Endothelial cell of umbilical vein (primary cell): Measurements from ENCODE around the gene ZFR2. TPM values are rescaled to one million over a fixed set of nuclear protein-coding genes. Genes with fewer than 3 reads are reported as not detected.

Experiments
- BruUV-seq: library from RNA; stranded (reverse); fragments of 400-500 nt; replicated peaks from 2 replicates; lab custom pipeline; 2021; lab: Mats Ljungman, UMichigan
- CTCF ChIA-PET: fragments of 300-600, 350-600 bp; sonication (Branson Sonifier 250); formaldehyde crosslinking; loops from one replicate; lab custom pipeline; 2021; ENCODE audit warnings: antibody characterized with exemption, inconsistent platforms; lab: Charles Lee
- POLR2A ChIA-PET: fragments of 300-600, 350-600 bp; sonication (Branson Sonifier 250); formaldehyde crosslinking; loops from one replicate; lab custom pipeline; 2021; ENCODE audit warnings: antibody characterized with exemption, inconsistent platforms; lab: Charles Lee
- DNase-seq: peaks from one replicate; pipeline ENCODE4 v3.0.0-alpha.2; 2011; ENCODE audit warnings: low read depth, low spot score
- FAIRE-seq: peaks from 2 replicates; lab custom pipeline; 2011; peaks lifted over from hg19 to GRCh38; lab: Jason Lieb, UNC
- H2AFZ ChIP-seq: 2 replicates; pipeline ENCODE4 v1.6.0; 2012; ENCODE audit warnings: low read depth, low read length, control low read depth, inconsistent platforms
- H3K27ac ChIP-seq: 2 replicates; pipeline ENCODE4 v1.5.1; 2011; ENCODE audit warnings: low read depth, mild to moderate bottlenecking, control low read depth, low read length, moderate library complexity; ENCODE audit not compliant: insufficient read depth
- H3K27me3 ChIP-seq, 2 experiments: 2 replicates each; pipeline versions ENCODE4 v1.6.0 to v1.6.1; 2011; ENCODE audit warnings: low read length in 2 of 2, mixed read lengths in 1 of 2; ENCODE audit not compliant: control insufficient read depth in 2 of 2, insufficient read depth in 2 of 2
- H3K36me3 ChIP-seq, 2 experiments: 2 replicates in 1 of 2; 3 replicates in 1 of 2; pipeline ENCODE4 v1.5.1; 2011; ENCODE audit warnings: low read length in 2 of 2, mild to moderate bottlenecking in 1 of 2, moderate library complexity in 1 of 2; ENCODE audit not compliant: control insufficient read depth in 2 of 2, insufficient read depth in 2 of 2; ENCODE audit errors: extremely low read depth in 1 of 2
- H3K4me1 ChIP-seq: 3 replicates; pipeline ENCODE4 v1.5.1; 2011; ENCODE audit warnings: mild to moderate bottlenecking, low read length; ENCODE audit not compliant: control insufficient read depth, insufficient read depth; ENCODE audit errors: extremely low read depth
- H3K4me2 ChIP-seq: 2 replicates; pipeline ENCODE4 v1.6.1; 2011; ENCODE audit warnings: low read length, control low read depth, mixed read lengths; ENCODE audit not compliant: insufficient read depth
- H3K4me3 ChIP-seq, 3 experiments: fragments of 200-600 bp in 1 of 3; sonication (generic), shearing (Covaris generic) in 1 of 3; replicated peaks in 1 of 3; 2 replicates each; pipeline ENCODE4 v1.5.1; 2011 to 2016; ENCODE audit warnings: control low read depth in 3 of 3, low read length in 3 of 3, mild to moderate bottlenecking in 2 of 3, inconsistent platforms in 1 of 3, low read depth in 1 of 3, moderate library complexity in 1 of 3; ENCODE audit not compliant: insufficient read depth in 1 of 3
- H3K79me2 ChIP-seq: 2 replicates; pipeline ENCODE4 v1.6.0; 2012; ENCODE audit warnings: low read length, inconsistent platforms; ENCODE audit not compliant: control insufficient read depth, insufficient read depth
- H3K9ac ChIP-seq: replicated peaks from 2 replicates; pipeline ENCODE3; 2011; ENCODE audit warnings: low read length, control low read depth; ENCODE audit not compliant: insufficient read depth; ENCODE audit errors: extremely low read depth
- H3K9me1 ChIP-seq: replicated peaks from 3 replicates; pipeline ENCODE4 v1.6.0; 2011; ENCODE audit warnings: mild to moderate bottlenecking, low read length; ENCODE audit not compliant: control insufficient read depth, insufficient read depth; ENCODE audit errors: extremely low read depth
- H3K9me3 ChIP-seq: replicated peaks from 2 replicates; pipeline ENCODE4 v1.5.1; 2012; ENCODE audit warnings: low read length, inconsistent platforms; ENCODE audit not compliant: control insufficient read depth, insufficient read depth
- H4K20me1 ChIP-seq: replicated peaks from 2 replicates; pipeline ENCODE3; 2011; ENCODE audit warnings: mild to moderate bottlenecking, low read length; ENCODE audit not compliant: control insufficient read depth, insufficient read depth; ENCODE audit errors: extremely low read depth
- CTCF ChIP-seq, 2 donors: IDR thresholded peaks; 1 replicate in 1 of 2; 2 replicates in 1 of 2; pipeline ENCODE4 v1.5.1; 2011; ENCODE audit warnings: low read length in 2 of 2, mild to moderate bottlenecking in 2 of 2, moderate library complexity in 2 of 2, control low read depth in 1 of 2, inconsistent platforms in 1 of 2, low read depth in 1 of 2; ENCODE audit not compliant: insufficient read depth in 1 of 2; ENCODE audit errors: extremely low read depth in 1 of 2
- EZH2 ChIP-seq: IDR thresholded peaks from 2 replicates; pipeline ENCODE4 v1.6.1; 2012; ENCODE audit warnings: borderline replicate concordance, low read depth, mild to moderate bottlenecking, moderate library complexity, low read length, inconsistent platforms; ENCODE audit not compliant: severe bottlenecking
- FOS ChIP-seq: IDR thresholded peaks from 2 replicates; pipeline ENCODE4 v1.6.1; 2011; ENCODE audit warnings: mild to moderate bottlenecking, low read length, moderate library complexity, borderline replicate concordance; ENCODE audit not compliant: insufficient read depth
- GATA2 ChIP-seq: IDR thresholded peaks from 2 replicates; pipeline ENCODE4 v1.7.0; 2011; ENCODE audit warnings: low read depth, mild to moderate bottlenecking, moderate library complexity, mixed read lengths, low read length; ENCODE audit not compliant: insufficient read length, insufficient read depth
- JUN ChIP-seq: IDR thresholded peaks from 2 replicates; pipeline ENCODE4 v1.6.1; 2011; ENCODE audit warnings: borderline replicate concordance, low read depth; ENCODE audit not compliant: insufficient read length, insufficient read depth
- MAX ChIP-seq: IDR thresholded peaks from 2 replicates; pipeline ENCODE4 v1.6.1; 2011; ENCODE audit not compliant: insufficient read depth, insufficient read length
- MYC ChIP-seq: IDR thresholded peaks from one replicate; pipeline ENCODE4 v1.6.1; 2011; ENCODE audit warnings: mild to moderate bottlenecking, low read depth, low read length
- POLR2A ChIP-seq: IDR thresholded peaks from 2 replicates; pipeline ENCODE4 v1.6.1; 2012; ENCODE audit warnings: low read depth, mild to moderate bottlenecking, control low read depth, low read length
- POLR2AphosphoS5 ChIP-seq: IDR thresholded peaks from 2 replicates; pipeline ENCODE4 v1.6.1; 2012; ENCODE audit warnings: low read depth, mild to moderate bottlenecking, control low read depth, low read length, moderate library complexity; ENCODE audit not compliant: insufficient read depth
- dilution Hi-C: fragments of 300-500 bp; cut with MboI; formaldehyde crosslinking; loops from one replicate; pipeline ENCODE4 v1.15.0; 2019; ENCODE audit warnings: low sequenced_read_pairs; ENCODE audit not compliant: extremely low pct_ligation_motif_present
- intact Hi-C: fragments of 100-400 bp; cut with micrococcal nuclease; formaldehyde crosslinking; loops from one replicate; pipeline ENCODE4 v1.10.0; 2022
- polyA plus RNA-seq, 4 experiments: library from polyadenylated mRNA; depleted of rRNA in 3 of 4; stranded (reverse) in 3 of 4; unstranded in 1 of 4; fragments of >200 nt; gene quantifications; 2 replicates each; pipeline versions ENCODE4 v1.2.1 to v1.2.3, GENCODE V29; 2011 to 2012; ENCODE audit warnings: missing spikeins in 1 of 4
- total RNA-seq: library from RNA; stranded (reverse); gene quantifications from 2 replicates; pipeline ENCODE4 v1.2.3, GENCODE V29; 2021

Gene ZFR2
- total and polyA plus RNA-seq, 2 donors (not counting 3 experiments of a cell fraction or from before 2014, with no cell fraction given) = not detected

DNA sequence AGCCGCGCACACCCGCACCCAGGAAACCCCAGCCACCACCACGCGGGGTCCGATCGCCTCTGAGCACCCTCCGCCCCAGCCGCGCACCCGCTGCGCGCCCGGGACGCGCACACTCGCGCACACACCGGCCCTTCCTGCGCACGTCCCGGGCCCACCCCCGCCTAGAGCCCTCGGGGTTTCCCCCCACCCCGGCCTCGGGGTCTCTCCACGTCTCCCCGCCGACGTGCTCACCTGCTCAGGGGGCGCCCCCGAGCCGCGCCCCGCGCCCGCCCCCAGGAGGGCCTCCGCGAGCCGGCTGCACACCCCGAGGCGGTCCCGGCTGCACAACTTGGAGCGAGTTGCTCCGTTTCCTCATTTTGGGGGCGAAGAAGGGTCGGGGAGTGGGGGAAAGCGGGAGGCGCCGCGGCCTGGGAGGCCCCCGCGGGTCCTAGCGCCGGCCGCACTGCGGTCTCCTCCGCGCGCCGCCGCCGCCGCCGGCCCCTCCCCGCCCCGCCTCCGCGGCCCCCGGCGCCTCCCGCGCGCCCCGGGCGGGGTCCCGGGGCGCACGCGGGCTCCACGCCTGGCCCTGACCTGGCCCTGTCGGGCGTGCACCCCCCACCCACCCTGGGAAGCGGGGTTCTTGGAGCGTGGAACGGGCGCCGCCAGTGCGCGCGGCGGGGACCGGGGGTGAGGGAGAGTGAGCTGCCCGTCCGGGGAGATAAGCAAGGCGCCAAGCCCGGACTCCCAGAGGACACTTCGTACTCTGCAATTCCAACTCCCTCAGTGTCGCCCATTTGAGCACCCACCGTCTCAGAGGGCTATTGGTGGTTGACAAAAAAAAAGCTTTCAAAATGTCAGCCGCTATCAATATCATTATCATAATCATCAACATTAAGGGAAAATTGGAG lies 82.7 kb downstream of the ZFR2 start, which contains the start of gene MATK:
Gene MATK, minus strand, starts transcription at position 444 of the 887 bp plus-strand sequence. CDS start 1,246 bp downstream, outside the sequence.
- Histone ChIP-seq H3K9ac (no peak within 1 kb of the TSS), H3K27ac (no peak within 1 kb of the TSS), H3K79me2 (no peaks in the 10 kb centered on the region), H3K9me1 (no peaks in the 10 kb centered on the region), H3K4me3 (no peak within 1 kb of the TSS), H3K4me2 (no peak within 1 kb of the TSS), H4K20me1 (no peaks in the 10 kb centered on the region), H3K9me3 (peaks cover 2% of the 10 kb centered on the region), H3K27me3 (peaks cover 8 to 9% of the 10 kb centered on the region in 2 experiments), H3K4me1 (no peaks in the 10 kb centered on the region), H2AFZ (no peak within 1 kb of the TSS), H3K36me3 (no peaks in the 10 kb centered on the region)
- BruUV-seq = no TSS peak
- FAIRE-seq = no peak
- no peak for DNase-seq
- intact Hi-C loops = no loop called here
- POLR2A ChIA-PET = no interaction called here
- CTCF ChIA-PET = no interaction called here
- TF ChIP-seq EZH2 = no peak
- no peak for TF ChIP-seq CTCF (IDR thresholded peaks at IDR 0.05; ENCODE audit: extremely low read depth in 1 of 2, insufficient read depth in 1 of 2, low read depth in 1 of 2, low read length in 2 of 2)
- no peak for TF ChIP-seq POLR2AphosphoS5
- TF ChIP-seq JUN = no peak
- no peak for TF ChIP-seq FOS
- no peak for TF ChIP-seq POLR2A
- no peak for TF ChIP-seq MAX
- TF ChIP-seq MYC = no peak
- no peak for TF ChIP-seq GATA2
- dilution Hi-C loops = no loop called here
